Measurements from ENCODE around the gene KCNC3. TPM values are rescaled to one million over a fixed set of nuclear protein-coding genes. Genes with fewer than 3 reads are reported as not detected.
A peak's percentile ranks its signal among the peaks of the same experiment; 100 is the strongest.
"Not testable (repeated sequence)": the region's sequence is repeated elsewhere in the genome, so short reads cannot be mapped to it uniquely, and the experiment has no call there.

Gene KCNC3
- total RNA-seq, 1 experiment from 2014 or later, result 0.14 TPM

- H3K36me3 ChIP-seq (replicated peaks; ENCODE audit: control insufficient read depth, insufficient read depth, low read length), result peaks cover 1% of the 10 kb centered on the region; the same call in 1 of the 2 replicates
- H3K4me3 ChIP-seq (ENCODE audit: insufficient read depth, low read depth, low read length), result no peak overlapping the region
- H3K27me3 ChIP-seq (ENCODE audit: control insufficient read depth, insufficient read depth, low read length), result peaks cover 3% of the 10 kb centered on the region; the same call in 1 of the 2 replicates
- no peak for DNase-seq
Observed at GRCh38 chr19:50334741-50335421, 5.7 kb upstream of the KCNC3 start.

DNA sequence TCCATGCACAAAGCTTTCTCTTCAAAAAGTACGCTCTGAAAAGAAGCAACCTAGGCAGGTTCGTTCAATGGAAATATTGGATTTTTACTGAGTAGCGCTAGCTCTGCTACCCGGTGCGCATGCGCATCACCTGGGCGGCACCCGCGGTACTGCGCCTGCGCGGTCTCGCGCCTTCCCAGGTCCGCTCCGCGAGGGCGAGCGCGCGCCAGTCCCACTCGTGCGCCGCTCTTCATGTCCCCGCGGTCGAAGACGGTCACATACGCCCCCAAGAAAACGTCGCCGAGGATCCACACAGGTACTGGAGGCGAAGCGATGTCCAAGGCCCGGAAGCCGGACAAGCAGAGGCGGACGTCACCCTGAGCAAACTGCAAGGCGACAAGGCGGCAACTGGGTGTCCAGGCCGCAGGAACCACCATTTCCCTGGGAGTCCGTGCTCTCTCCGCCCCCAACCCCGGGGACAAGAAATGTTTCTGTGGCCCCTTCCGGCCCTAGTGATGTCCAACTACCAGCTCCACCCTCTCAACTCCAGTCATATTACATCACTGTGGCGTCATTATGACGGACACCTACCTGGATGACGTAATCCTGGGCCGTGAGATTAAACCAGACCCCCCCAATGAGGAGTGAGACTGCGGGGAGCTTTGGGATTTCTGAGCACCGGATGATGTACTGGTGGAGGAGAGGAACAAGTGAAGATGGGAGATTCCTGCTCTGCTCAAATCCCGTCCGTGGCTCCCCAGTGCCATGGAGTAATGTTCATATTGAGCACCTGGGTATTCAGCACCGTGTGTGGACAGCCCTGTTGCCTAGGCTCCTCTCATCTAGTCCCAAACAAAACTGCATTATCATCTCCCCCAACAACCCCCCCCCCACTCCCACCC lies 4.8 kb upstream of the KCNC3 start:
- Histone ChIP-seq H3K4me3 (ENCODE audit: insufficient read depth, low read depth, low read length) (peak overlapping the region; percentile 76), H3K36me3 (replicated peaks; ENCODE audit: control insufficient read depth, insufficient read depth, low read length) (peaks cover 1% of the 10 kb centered on the region; the same call in 1 of the 2 replicates), H3K27me3 (ENCODE audit: control insufficient read depth, insufficient read depth, low read length) (peaks cover 3% of the 10 kb centered on the region; the same call in 1 of the 2 replicates)
- DNase-seq, result peak; percentile 100

- H3K36me3 ChIP-seq (replicated peaks; ENCODE audit: control insufficient read depth, insufficient read depth, low read length), result no peaks in the 10 kb centered on the region
- H3K27me3 ChIP-seq (ENCODE audit: control insufficient read depth, insufficient read depth, low read length), result peaks cover 6% of the 10 kb centered on the region
- DNase-seq, result peak; percentile 96
- H3K4me3 ChIP-seq (ENCODE audit: insufficient read depth, low read depth, low read length), result peak overlapping the region; percentile 76
Observed at GRCh38 chr19:50333235-50333736, 4.1 kb upstream of the KCNC3 start.

DNA sequence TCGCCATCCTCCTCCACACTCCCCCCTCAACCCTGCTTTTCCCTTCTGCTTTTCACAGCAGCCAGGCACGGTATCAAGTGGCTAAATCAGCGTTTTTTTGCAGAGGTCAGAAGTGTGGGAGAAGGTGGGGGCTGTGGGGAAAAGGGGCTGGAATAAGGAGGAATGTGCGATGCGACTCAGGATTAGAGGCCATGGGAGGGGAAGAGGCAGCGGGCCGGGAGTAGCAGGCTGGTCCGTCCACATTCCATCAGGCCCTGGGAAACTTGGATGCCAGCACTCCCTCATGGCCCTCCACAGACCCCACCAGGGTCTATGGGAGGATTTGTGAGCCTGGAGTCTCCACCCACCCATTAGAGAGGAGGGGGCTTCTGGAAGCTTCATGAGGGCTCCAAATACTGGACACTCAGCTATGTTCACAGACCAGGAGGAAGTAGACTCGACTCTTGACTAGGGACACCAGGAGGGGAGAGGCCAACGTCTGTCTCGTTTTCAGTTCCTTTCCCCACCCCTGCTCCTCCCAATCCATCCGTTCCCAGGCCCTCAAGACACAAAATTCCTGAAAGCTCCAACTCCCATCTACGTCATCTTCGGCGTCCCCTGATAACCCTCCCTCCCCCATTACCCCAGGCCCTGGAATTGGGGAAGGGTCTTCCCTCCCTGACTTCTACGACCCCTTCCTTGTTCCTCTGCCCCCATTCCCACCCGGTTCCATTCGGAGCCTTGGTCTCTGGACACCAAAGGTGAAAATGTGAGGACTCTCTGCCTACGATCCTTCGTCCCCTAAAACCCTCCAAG lies 3.3 kb upstream of the KCNC3 start:
- DNase-seq, result peak; percentile 63

DNA sequence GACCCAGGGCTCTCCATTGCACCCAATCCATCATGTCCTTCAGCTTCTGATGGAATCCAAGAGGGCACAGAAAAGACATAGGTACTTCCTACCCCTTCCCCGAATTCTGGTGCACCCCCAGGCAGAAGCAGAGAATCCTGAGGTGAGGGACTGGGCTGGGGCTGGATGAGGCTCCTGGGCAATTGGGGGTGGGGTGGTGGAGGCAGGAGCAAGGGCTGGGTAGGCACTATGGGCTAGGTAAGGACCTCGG lies 2.7 kb upstream of the KCNC3 start:
- Histone ChIP-seq H3K36me3 (replicated peaks; ENCODE audit: control insufficient read depth, insufficient read depth, low read length) (no peaks in the 10 kb centered on the region), H3K4me3 (ENCODE audit: insufficient read depth, low read depth, low read length) (peak overlapping the region; percentile 76), H3K27me3 (ENCODE audit: control insufficient read depth, insufficient read depth, low read length) (peaks cover 18% of the 10 kb centered on the region)
- DNase-seq, result no peak

More for the DNA sequence above, 3.3 kb upstream of the KCNC3 start:
- H3K27me3 ChIP-seq (ENCODE audit: control insufficient read depth, insufficient read depth, low read length), result peaks cover 13% of the 10 kb centered on the region
- H3K4me3 ChIP-seq (ENCODE audit: insufficient read depth, low read depth, low read length), result peak overlapping the region; percentile 76
- no peaks in the 10 kb centered on the region for H3K36me3 ChIP-seq (replicated peaks; ENCODE audit: control insufficient read depth, insufficient read depth, low read length)

DNA sequence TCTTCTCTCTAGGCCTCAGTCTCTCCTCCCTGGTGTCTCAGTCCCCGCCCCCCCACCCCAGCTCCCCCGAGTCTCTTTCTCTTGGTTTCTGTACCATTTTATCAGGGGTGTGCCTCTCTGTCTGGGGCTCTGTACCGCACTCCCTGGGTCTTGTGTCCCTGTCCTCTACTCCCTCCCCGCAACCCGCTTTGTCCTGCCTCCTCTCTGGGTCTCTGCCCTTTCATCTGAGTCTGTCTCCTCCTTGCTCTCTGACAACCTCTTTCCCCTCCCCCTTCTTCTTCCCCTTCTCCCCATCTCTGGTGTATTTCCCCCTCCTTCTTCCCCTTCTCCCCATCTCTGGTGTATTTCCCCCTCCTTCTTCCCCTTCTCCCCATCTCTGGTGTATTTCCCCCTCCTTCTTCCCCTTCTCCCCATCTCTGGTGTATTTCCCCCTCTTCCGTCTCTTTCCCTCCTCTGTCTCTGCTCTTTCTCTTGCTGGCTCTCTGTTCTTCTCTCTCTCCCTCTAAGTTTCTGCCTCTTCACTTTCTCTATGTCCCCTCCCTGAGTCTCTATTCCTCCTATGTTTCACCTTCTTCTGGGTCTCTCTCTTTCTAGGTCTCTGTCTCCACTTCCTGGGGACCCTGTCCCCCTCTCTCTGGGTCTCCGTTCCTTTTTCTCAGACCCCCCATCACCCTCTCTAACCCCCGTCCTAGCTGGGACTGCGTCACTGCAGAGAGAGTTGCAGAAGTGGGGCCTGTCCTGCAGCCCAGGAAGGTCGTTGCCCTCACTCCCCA lies 2.2 kb upstream of the KCNC3 start:
- peak; percentile 74 for DNase-seq
- Histone ChIP-seq H3K4me3 (ENCODE audit: insufficient read depth, low read depth, low read length) (peak overlapping the region; percentile 76), H3K27me3 (ENCODE audit: control insufficient read depth, insufficient read depth, low read length) (peaks cover 23% of the 10 kb centered on the region), H3K36me3 (replicated peaks; ENCODE audit: control insufficient read depth, insufficient read depth, low read length) (no peaks in the 10 kb centered on the region)

DNA sequence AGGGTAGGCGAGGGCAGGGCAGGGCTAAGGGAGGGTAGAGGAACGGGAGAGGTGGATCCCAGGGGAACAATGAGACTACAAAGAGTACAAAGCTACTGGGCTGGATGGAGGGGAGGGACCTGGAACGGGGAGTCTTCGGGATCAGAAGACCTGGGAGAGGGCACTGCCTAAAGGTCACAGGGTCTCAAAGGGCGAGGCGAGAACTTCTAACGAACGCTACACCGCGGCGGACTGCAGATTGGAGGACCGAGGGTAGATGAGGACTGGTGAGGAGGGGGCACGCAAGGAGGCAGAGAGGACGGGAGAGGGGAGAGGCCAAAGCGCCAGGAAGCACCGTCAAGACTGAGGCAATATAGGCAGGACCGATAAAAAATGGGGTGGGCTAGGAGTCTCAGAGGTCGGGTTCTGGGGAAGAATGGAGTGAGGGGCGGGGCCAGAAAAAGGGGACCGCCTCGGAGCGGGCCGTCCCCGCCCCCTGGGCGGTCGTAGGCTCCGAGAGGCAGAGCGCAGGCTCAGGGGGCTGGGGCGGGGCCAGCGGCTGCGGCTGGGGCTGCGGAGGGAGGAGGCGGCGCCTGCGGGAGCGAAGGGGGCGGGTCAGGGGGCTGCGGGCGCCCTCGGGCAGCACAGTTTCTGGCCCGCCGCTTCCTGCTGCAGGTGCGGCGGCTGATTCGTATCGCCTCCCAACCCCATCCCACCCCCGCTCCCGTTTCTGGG lies 1.3 kb upstream of the KCNC3 start:
- DNase-seq, result peak; percentile 98
- Histone ChIP-seq H3K4me3 (ENCODE audit: insufficient read depth, low read depth, low read length) (peak overlapping the region; percentile 76), H3K36me3 (replicated peaks; ENCODE audit: control insufficient read depth, insufficient read depth, low read length) (no peaks in the 10 kb centered on the region), H3K27me3 (ENCODE audit: control insufficient read depth, insufficient read depth, low read length) (peaks cover 23% of the 10 kb centered on the region)

- H3K4me3 ChIP-seq (ENCODE audit: insufficient read depth, low read depth, low read length), result peak overlapping the region; percentile 65
- H3K27me3 ChIP-seq (ENCODE audit: control insufficient read depth, insufficient read depth, low read length), result peaks cover 23% of the 10 kb centered on the region
- not testable (repeated sequence) for H3K36me3 ChIP-seq (replicated peaks; ENCODE audit: control insufficient read depth, insufficient read depth, low read length); DNase-seq
Observed at GRCh38 chr19:50329926-50330294, 733 bp upstream of the KCNC3 start.

- H3K4me3 ChIP-seq (ENCODE audit: insufficient read depth, low read depth, low read length), result no peak overlapping the region; the same call in 1 of the 2 replicates
- peaks cover 23% of the 10 kb centered on the region for H3K27me3 ChIP-seq (ENCODE audit: control insufficient read depth, insufficient read depth, low read length)
- DNase-seq, result no peak
- no peaks in the 10 kb centered on the region for H3K36me3 ChIP-seq (replicated peaks; ENCODE audit: control insufficient read depth, insufficient read depth, low read length)
Observed at GRCh38 chr19:50328873-50329145, 368 bp downstream of the KCNC3 start.

DNA sequence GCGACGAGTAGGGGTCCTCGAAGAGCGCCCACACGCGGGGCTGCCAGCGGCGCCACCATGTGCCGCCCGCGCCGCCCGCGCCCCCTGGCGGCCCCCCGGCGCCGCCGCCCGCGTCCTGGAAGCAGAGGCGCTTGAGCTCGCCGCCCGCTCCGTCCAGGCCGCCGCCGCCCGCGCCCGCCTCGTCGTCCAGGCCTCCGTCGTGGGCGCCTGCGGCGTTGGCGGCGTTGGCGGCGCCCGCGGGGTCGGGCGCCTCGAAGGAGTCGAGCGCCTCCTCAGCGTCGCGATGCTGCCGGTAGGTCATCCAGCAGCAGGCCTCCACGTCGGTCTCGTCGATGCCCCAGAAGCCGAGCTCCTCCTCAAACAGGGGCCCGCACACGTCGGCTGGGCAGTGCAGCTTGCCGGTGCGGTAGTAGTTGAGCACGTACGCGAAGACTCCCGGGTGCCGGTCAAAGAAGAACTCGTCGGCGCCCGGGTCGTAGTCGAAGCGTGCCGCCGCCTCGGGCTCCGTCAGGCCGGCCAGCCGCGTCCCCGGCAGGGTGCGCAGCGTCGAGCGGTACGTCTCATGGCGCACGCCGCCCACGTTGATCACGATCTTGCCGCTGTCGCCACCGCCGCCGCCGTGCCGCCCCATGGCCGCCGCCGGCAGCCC lies 829 bp downstream of the KCNC3 start:
- Histone ChIP-seq H3K27me3 (ENCODE audit: control insufficient read depth, insufficient read depth, low read length) (peaks cover 23% of the 10 kb centered on the region), H3K36me3 (replicated peaks; ENCODE audit: control insufficient read depth, insufficient read depth, low read length) (no peaks in the 10 kb centered on the region; the same call in 1 of the 2 replicates), H3K4me3 (ENCODE audit: insufficient read depth, low read depth, low read length) (peak overlapping the region; percentile 51)
- peak; percentile 81 for DNase-seq

GRCh38 chr19:50327461-50328223 lies 1.5 kb downstream of the KCNC3 start:
- peak; percentile 12 for DNase-seq
- Histone ChIP-seq H3K4me3 (ENCODE audit: insufficient read depth, low read depth, low read length) (peak overlapping the region; percentile 1; the same call in 1 of the 2 replicates), H3K36me3 (replicated peaks; ENCODE audit: control insufficient read depth, insufficient read depth, low read length) (no peaks in the 10 kb centered on the region; the same call in 1 of the 2 replicates), H3K27me3 (ENCODE audit: control insufficient read depth, insufficient read depth, low read length) (peaks cover 23% of the 10 kb centered on the region)

GRCh38 chr19:50327013-50327412 lies 2.2 kb downstream of the KCNC3 start:
- Histone ChIP-seq H3K36me3 (replicated peaks; ENCODE audit: control insufficient read depth, insufficient read depth, low read length) (no peaks in the 10 kb centered on the region; the same call in 1 of the 2 replicates), H3K27me3 (ENCODE audit: control insufficient read depth, insufficient read depth, low read length) (peaks cover 23% of the 10 kb centered on the region), H3K4me3 (ENCODE audit: insufficient read depth, low read depth, low read length) (no peak overlapping the region; the same call in 1 of the 2 replicates)
- peak; percentile 19 for DNase-seq
